Loucy (cell line): ENCODE data around the gene NAV2.

Experiments used
- EZH2phosphoT487 ChIP-seq: fragments of 200-600 bp; IDR thresholded peaks from 2 replicates; pipeline ENCODE4 v1.6.1; 2018; ENCODE audit warnings: antibody characterized with exemption, mild to moderate bottlenecking, moderate library complexity, borderline replicate concordance
- TF ChIP-seq, protein P1 (sequence below): fragments of 200-600 bp; sonication (generic); conservative IDR thresholded peaks from 2 replicates; pipeline ENCODE4 v1.5.1; 2014; ENCODE audit warnings: mild to moderate bottlenecking, antibody characterized with exemption, low read length

DNA sequence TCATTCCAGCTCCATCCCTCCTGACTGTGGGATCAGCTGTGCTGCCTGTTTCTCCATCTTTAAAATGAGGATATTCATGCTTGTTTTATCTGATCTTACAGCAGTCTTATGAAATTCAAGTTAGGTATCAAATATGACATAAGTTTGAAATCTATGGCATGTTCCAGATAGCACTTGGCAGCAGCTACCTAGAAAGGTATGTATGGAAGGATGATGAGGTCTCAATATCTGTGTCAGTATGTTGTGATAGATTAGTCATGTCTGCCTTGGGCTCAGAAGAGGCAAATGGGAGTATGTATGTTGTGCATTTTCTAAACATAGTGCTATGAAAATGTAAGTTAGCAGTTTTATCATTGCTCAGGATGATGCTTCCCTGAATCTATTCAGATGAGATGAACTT lies 122.1 kb downstream of the NAV2 start:
- TF ChIP-seq, protein P1, sequence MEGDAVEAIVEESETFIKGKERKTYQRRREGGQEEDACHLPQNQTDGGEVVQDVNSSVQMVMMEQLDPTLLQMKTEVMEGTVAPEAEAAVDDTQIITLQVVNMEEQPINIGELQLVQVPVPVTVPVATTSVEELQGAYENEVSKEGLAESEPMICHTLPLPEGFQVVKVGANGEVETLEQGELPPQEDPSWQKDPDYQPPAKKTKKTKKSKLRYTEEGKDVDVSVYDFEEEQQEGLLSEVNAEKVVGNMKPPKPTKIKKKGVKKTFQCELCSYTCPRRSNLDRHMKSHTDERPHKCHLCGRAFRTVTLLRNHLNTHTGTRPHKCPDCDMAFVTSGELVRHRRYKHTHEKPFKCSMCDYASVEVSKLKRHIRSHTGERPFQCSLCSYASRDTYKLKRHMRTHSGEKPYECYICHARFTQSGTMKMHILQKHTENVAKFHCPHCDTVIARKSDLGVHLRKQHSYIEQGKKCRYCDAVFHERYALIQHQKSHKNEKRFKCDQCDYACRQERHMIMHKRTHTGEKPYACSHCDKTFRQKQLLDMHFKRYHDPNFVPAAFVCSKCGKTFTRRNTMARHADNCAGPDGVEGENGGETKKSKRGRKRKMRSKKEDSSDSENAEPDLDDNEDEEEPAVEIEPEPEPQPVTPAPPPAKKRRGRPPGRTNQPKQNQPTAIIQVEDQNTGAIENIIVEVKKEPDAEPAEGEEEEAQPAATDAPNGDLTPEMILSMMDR, result no peak
- TF ChIP-seq EZH2phosphoT487, result no peak
